MCF 10A (cell line): ENCODE measurements around the gene KRT80. TPM values are rescaled to one million over a fixed set of nuclear protein-coding genes. Genes with fewer than 3 reads are reported as not detected.
A peak's percentile ranks its signal among the peaks of the same experiment; 100 is the strongest.

Experiments used
- BruUV-seq: library from RNA; stranded (reverse); fragments of 400-500 nt; replicated peaks from 2 replicates; lab custom pipeline; 2021; lab: Mats Ljungman, UMichigan
- CTCF ChIA-PET: fragments of 300-600 bp; sonication (Branson Sonifier 250); formaldehyde crosslinking; extraction: SDS; loops from one replicate; lab custom pipeline; 2021; ENCODE audit warnings: antibody characterized with exemption, inconsistent platforms; lab: Yijun Ruan, JAX
- POLR2A ChIA-PET: fragments of 300-600, 350-650 bp; sonication (Branson Sonifier 250); formaldehyde crosslinking; extraction: SDS; loops from one replicate; lab custom pipeline; 2020; ENCODE audit warnings: antibody characterized with exemption, inconsistent platforms; lab: Yijun Ruan, JAX
- DNase-seq: peaks from one replicate; pipeline ENCODE4 v3.0.0-alpha.2; 2018; ENCODE audit not compliant: unreplicated experiment
- H3K27ac Mint-ChIP-seq: one replicate; pipeline ENCODE4 v1.8.0; 2022; ENCODE audit warnings: mild to moderate bottlenecking, low read depth, mixed read lengths; ENCODE audit not compliant: unreplicated experiment
- H3K27me3 Mint-ChIP-seq: one replicate; pipeline ENCODE4 v1.8.0; 2022; ENCODE audit warnings: mixed read lengths; ENCODE audit not compliant: insufficient read depth, unreplicated experiment
- H3K36me3 Mint-ChIP-seq: one replicate; pipeline ENCODE4 v1.8.0; 2022; ENCODE audit warnings: mild to moderate bottlenecking, moderate library complexity, mixed read lengths; ENCODE audit not compliant: insufficient read depth, unreplicated experiment
- H3K4me1 Mint-ChIP-seq: one replicate; pipeline ENCODE4 v1.8.0; 2022; ENCODE audit warnings: mixed read lengths; ENCODE audit not compliant: insufficient read depth, unreplicated experiment
- H3K4me3 Mint-ChIP-seq: one replicate; pipeline ENCODE4 v1.8.0; 2022; ENCODE audit warnings: mild to moderate bottlenecking, moderate library complexity, mixed read lengths; ENCODE audit not compliant: unreplicated experiment
- H3K9me3 Mint-ChIP-seq: one replicate; pipeline ENCODE4 v1.8.0; 2022; ENCODE audit warnings: mixed read lengths; ENCODE audit not compliant: unreplicated experiment
- CTCF ChIP-seq: fragments of 200-600 bp; IDR thresholded peaks from one replicate; pipeline ENCODE4 v1.8.0; 2022; ENCODE audit warnings: antibody characterized with exemption, mild to moderate bottlenecking; ENCODE audit not compliant: unreplicated experiment
- intact Hi-C: fragments of 100-400 bp; cut with micrococcal nuclease; formaldehyde crosslinking; loops from 2 replicates; pipeline ENCODE4 v1.14.1; 2022
- total RNA-seq: library from RNA; stranded (reverse); gene quantifications from 2 replicates; pipeline ENCODE4 v1.2.3, GENCODE V29; 2022

The KRT80 gene
- total RNA-seq, 1 experiment from 2014 or later: 27.4 TPM

GRCh38 chr12:52156311-52156710 lies 35.5 kb downstream of the KRT80 start:
- no TSS peak for BruUV-seq
- CTCF ChIA-PET: interaction anchor here (0.6 to 13.9 kb wide), 37 partner anchors 9 to 789 kb away, joined by 3 to 313 read pairs (median 5); partner anchors contain the start of genes KRT5 and KRT85
- H3K27ac Mint-ChIP-seq: peak overlapping the region; percentile 91
- no peaks in the 10 kb centered on the region for H3K27me3 Mint-ChIP-seq
- intact Hi-C loops: loop anchor here (1.0 to 5.0 kb wide), 5 partner anchors 124 to 826 kb away; partner anchors contain the start of gene KRT5
- no peak for DNase-seq
- no peaks in the 10 kb centered on the region for H3K9me3 Mint-ChIP-seq
- H3K36me3 Mint-ChIP-seq: peaks cover 6% of the 10 kb centered on the region
- peaks cover 37% of the 10 kb centered on the region for H3K4me1 Mint-ChIP-seq
- H3K4me3 Mint-ChIP-seq: no peak overlapping the region
- POLR2A ChIA-PET: interaction anchor here (0.6 to 13.5 kb wide), 13 partner anchors 12 to 720 kb away, joined by 3 to 373 read pairs (median 6); partner anchors contain the start of gene KRT5
- TF ChIP-seq CTCF: no peak

GRCh38 chr12:52155048-52155868 lies 36.6 kb downstream of the KRT80 start:
- ChIA-PET CTCF (interaction anchor here (0.6 to 13.9 kb wide), 24 partner anchors 12 to 824 kb away, joined by 3 to 313 read pairs (median 4); partner anchors contain the start of gene KRT5), POLR2A (interaction anchor here (0.6 to 13.5 kb wide), 18 partner anchors 8 to 851 kb away, joined by 3 to 373 read pairs (median 5); partner anchors contain the start of genes EIF4B, KRT5, KRT6A and KRT80)
- BruUV-seq: TSS peak; percentile 53
- no peaks in the 10 kb centered on the region for H3K9me3 Mint-ChIP-seq
- H3K36me3 Mint-ChIP-seq: peaks cover 6% of the 10 kb centered on the region
- no peak overlapping the region for H3K4me3 Mint-ChIP-seq
- DNase-seq: peak; percentile 77
- TF ChIP-seq CTCF: no peak
- H3K27me3 Mint-ChIP-seq: no peaks in the 10 kb centered on the region
- intact Hi-C loops: loop anchor here (5.0 kb wide), 3 partner anchors 367 to 827 kb away; partner anchors contain the start of gene KRT5
- H3K27ac Mint-ChIP-seq: peak overlapping the region; percentile 91
- H3K4me1 Mint-ChIP-seq: peaks cover 47% of the 10 kb centered on the region

GRCh38 chr12:52152905-52153317 lies 38.9 kb downstream of the KRT80 start:
- no TSS peak for BruUV-seq
- Mint-ChIP-seq H3K4me1 (peaks cover 64% of the 10 kb centered on the region), H3K27ac (peak overlapping the region; percentile 97), H3K9me3 (no peaks in the 10 kb centered on the region), H3K36me3 (peaks cover 6% of the 10 kb centered on the region), H3K4me3 (no peak overlapping the region), H3K27me3 (no peaks in the 10 kb centered on the region)
- ChIA-PET CTCF (interaction anchor here (0.6 to 13.9 kb wide), 8 partner anchors 9 to 824 kb away, joined by 3 to 313 read pairs (median 4); no protein-coding TSS in a partner anchor), POLR2A (interaction anchor here (0.7 to 13.5 kb wide), 6 partner anchors 9 to 722 kb away, joined by 3 to 373 read pairs (median 3); partner anchors contain the start of gene KRT5)
- intact Hi-C loops: no loop called here
- DNase-seq: no peak
- TF ChIP-seq CTCF: no peak
